ENCODE results near the gene ATG9A. TPM values are rescaled to one million over a fixed set of nuclear protein-coding genes. Genes with fewer than 3 reads are reported as not detected.
"Not testable (repeated sequence)": the region's sequence is repeated elsewhere in the genome, so short reads cannot be mapped to it uniquely, and the experiment has no call there.

ATG9A gene
- total RNA-seq, 6 donors from 2014 or later: 40.9 to 57.7 (median 49.8) TPM

GRCh38 chr2:219205981-219206327 lies 23.5 kb downstream of the ATG9A start:
- Histone ChIP-seq H3K36me3 (peaks cover 0 to 30% (median 18%) of the 10 kb centered on the region in 4 donors), H3K27ac (peak overlapping the region; percentile 91 to 98 (median 96)), H3K9me3 (no peaks in the 10 kb centered on the region), H3K4me1 (peaks cover 17 to 23% (median 20%) of the 10 kb centered on the region in 4 donors), H3K4me3 (peak overlapping the region in 3 of 4 donors; percentile 73 to 95 (median 80)), H3K27me3 (no peaks in the 10 kb centered on the region)
- no peak for DNase-seq
- no peak for ATAC-seq (ENCODE audit: low FRiP score in 2 of 2)
- 11 to 21% methylated on average over 7 of the region's 7 CpGs for WGBS, 2 donors
- no peak for TF ChIP-seq POLR2A (IDR thresholded peaks at IDR 0.05)
- TF ChIP-seq EP300 (IDR thresholded peaks at IDR 0.05): no peak
- TF ChIP-seq POLR2AphosphoS5 (IDR thresholded peaks at IDR 0.05): no peak
- TF ChIP-seq CTCF (IDR thresholded peaks at IDR 0.05): no peak

GRCh38 chr2:219205165-219205538 lies 24.3 kb downstream of the ATG9A start:
- WGBS, 2 donors: 84 to 87% methylated on average over 5 of the region's 5 CpGs
- peaks cover 17 to 23% (median 20%) of the 10 kb centered on the region in 4 donors for H3K4me1 ChIP-seq
- no peak for ATAC-seq (ENCODE audit: low FRiP score in 2 of 2)
- no peaks in the 10 kb centered on the region for H3K9me3 ChIP-seq
- H3K27ac ChIP-seq: no peak overlapping the region
- no peak for DNase-seq
- H3K36me3 ChIP-seq: peaks cover 0 to 23% (median 14%) of the 10 kb centered on the region in 4 donors
- no peak overlapping the region for H3K4me3 ChIP-seq
- no peaks in the 10 kb centered on the region for H3K27me3 ChIP-seq
- TF ChIP-seq POLR2A (IDR thresholded peaks at IDR 0.05) (no peak), POLR2AphosphoS5 (IDR thresholded peaks at IDR 0.05) (no peak), CTCF (IDR thresholded peaks at IDR 0.05) (no peak), EP300 (IDR thresholded peaks at IDR 0.05) (no peak)

GRCh38 chr2:219204425-219205164 lies 24.8 kb downstream of the ATG9A start:
- H3K9me3 ChIP-seq: no peaks in the 10 kb centered on the region
- DNase-seq (no peak), ATAC-seq (ENCODE audit: low FRiP score in 2 of 2) (no peak)
- peaks cover 17 to 23% (median 20%) of the 10 kb centered on the region in 4 donors for H3K4me1 ChIP-seq
- WGBS, 2 donors: 93 to 94% methylated on average over 7 of the region's 7 CpGs
- TF ChIP-seq POLR2AphosphoS5 (IDR thresholded peaks at IDR 0.05): no peak
- no peak for TF ChIP-seq EP300 (IDR thresholded peaks at IDR 0.05)
- no peak for TF ChIP-seq CTCF (IDR thresholded peaks at IDR 0.05)
- no peak for TF ChIP-seq POLR2A (IDR thresholded peaks at IDR 0.05)
- H3K4me3 ChIP-seq: no peak overlapping the region
- no peak overlapping the region for H3K27ac ChIP-seq
- no peaks in the 10 kb centered on the region for H3K27me3 ChIP-seq
- H3K36me3 ChIP-seq: peaks cover 0 to 17% (median 13%) of the 10 kb centered on the region in 4 donors

- not testable (repeated sequence) for H3K4me3 ChIP-seq; H3K9me3 ChIP-seq; ATAC-seq (ENCODE audit: low FRiP score in 2 of 2); H3K36me3 ChIP-seq; H3K27me3 ChIP-seq; H3K4me1 ChIP-seq; H3K27ac ChIP-seq
- 87 to 88% methylated on average over 4 to 17 of the region's 21 CpGs for WGBS, 2 donors
- DNase-seq: peak in 1 of 2 donors; percentile 63
Observed at GRCh38 chr2:219201331-219201730, 28.1 kb downstream of the ATG9A start.

GRCh38 chr2:219200502-219201326 lies 28.7 kb downstream of the ATG9A start:
- not testable (repeated sequence) for ATAC-seq (ENCODE audit: low FRiP score in 2 of 2); DNase-seq

More at GRCh38 chr2:219200502-219201326, 28.7 kb downstream of the ATG9A start:
- H3K36me3 ChIP-seq, H3K27me3 ChIP-seq, H3K4me3 ChIP-seq, H3K4me1 ChIP-seq, H3K27ac ChIP-seq, H3K9me3 ChIP-seq: not testable (repeated sequence)
- 87 to 91% methylated on average over 22 to 26 of the region's 26 CpGs for WGBS, 2 donors
